ENCODE measurements around the gene IGLL5.

The IGLL5 gene

DNA sequence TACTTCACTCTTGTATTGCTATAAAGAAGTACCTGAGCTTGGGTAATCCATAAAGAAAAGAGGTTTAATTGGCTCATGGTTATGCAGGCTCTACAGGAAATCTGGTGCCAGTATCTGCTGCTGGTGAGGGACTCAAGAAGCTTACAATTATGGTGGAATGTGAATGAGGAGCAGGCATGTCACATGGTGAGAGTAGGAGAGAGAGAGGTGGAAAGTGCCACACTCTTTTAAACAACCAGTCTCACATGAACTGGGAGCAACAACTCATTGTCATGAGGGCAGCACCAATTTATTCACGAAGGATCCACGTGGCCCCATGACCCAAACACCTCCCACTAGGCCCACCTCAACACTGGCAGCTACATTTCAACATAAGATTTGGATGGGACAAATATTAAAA, 24.6 kb upstream of the IGLL5 start:
- DNase-seq (ENCODE audit: low read depth), result no peak

DNA sequence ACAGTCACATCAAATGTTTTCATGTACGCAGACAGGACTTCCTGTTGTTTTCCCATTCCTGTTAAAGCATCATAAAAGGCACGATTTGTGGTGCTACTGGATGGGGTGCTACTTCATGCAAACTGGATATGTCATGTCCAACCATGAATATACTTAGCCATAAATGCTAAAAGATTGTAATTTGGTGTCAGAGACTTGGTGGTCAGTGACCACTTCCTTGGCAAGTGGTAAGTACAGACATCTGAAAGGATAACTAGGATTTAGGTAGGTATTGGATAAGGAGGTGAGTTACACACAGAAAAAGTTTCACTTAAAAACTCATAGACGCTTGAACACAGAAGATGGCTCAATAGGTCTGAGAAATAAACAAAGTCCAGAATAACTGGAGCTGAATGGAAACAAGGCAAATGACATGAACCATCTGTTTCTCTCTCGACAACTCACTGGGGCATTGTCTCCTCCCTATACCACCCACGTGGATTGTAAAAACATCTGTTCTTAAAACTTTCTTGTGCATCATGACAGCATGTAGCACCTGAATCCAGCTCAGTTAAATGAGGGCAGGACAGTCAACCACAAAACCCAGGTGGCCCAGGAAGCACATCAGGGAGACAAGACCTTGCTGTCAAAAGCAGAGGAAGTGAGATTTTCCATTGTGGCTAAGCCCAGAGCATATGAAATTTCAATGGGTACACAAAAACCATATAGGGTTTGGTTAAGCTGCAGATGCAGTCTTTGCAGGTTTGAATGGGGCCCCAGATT, 22.1 kb upstream of the IGLL5 start:
- no peak for DNase-seq (ENCODE audit: low read depth)

DNA sequence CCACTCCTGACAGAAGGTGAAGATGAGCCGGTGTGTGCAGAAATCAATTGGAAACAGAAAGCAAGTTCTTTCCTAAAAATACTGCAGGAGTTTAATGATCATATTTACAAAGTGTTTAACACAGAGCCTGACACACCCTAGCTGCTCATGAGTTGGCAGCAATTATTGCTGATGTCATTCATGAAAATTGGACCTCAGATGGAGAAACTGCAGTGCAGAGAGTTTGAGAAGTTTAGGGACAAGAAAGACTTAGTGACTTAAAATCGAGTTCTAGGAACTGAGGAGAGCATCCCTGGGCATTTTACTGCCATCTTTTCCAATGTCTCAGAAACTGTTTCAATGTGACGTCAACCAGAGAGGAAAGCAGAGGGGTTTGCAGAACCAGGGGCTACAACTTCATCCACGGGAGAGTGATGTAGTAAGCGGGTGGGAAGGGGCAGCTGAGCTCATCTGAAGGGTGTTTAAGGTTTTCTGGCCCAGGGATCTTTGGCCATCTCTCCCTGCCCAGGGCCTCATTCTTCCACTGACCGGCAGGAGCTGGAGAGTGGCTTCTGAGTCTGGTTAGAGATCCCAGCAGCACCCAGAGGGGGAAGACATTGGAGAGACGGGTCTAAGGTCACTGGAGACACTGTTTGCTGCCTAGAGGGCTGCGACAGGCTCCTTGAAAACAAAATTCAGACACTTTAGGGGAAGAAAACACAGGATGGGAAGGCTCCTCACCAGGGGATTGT, 21.1 kb upstream of the IGLL5 start:
- no peak for DNase-seq (ENCODE audit: low read depth)

DNA sequence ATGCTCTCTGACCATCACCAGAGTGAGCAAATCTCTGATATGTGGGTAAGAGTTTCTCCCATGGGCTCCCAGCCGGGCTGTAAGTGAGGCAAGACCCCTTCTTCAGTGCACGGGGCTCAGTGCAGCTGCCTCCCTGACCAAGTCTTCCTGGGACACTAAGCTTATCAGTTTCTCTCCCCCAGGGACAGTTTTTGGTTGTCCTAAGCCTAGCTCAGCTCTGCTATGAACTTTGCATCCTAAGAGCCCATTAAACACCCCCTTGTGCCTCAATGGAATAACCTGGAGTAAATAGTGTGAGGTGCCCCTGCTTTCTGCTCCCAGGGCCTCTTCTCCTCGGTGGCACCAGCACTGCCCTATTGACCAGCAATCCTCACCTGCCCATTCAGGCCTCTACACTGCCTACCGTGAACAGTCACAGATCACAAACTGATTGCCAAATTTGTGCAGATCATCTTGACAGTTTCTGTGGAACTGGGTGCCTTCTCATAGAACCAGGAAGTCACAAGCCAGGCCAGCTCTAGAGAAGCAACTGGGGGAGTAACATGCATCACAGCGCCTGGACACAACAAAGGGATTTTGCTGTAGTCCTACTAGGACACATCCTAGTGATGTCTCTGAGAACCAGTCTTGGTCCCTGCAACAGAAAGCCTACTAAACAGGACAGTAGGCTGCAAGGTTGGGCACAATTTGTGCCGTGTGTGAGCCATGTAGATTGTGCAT, 19.5 kb upstream of the IGLL5 start:
- DNase-seq (ENCODE audit: low read depth), result no peak

DNA sequence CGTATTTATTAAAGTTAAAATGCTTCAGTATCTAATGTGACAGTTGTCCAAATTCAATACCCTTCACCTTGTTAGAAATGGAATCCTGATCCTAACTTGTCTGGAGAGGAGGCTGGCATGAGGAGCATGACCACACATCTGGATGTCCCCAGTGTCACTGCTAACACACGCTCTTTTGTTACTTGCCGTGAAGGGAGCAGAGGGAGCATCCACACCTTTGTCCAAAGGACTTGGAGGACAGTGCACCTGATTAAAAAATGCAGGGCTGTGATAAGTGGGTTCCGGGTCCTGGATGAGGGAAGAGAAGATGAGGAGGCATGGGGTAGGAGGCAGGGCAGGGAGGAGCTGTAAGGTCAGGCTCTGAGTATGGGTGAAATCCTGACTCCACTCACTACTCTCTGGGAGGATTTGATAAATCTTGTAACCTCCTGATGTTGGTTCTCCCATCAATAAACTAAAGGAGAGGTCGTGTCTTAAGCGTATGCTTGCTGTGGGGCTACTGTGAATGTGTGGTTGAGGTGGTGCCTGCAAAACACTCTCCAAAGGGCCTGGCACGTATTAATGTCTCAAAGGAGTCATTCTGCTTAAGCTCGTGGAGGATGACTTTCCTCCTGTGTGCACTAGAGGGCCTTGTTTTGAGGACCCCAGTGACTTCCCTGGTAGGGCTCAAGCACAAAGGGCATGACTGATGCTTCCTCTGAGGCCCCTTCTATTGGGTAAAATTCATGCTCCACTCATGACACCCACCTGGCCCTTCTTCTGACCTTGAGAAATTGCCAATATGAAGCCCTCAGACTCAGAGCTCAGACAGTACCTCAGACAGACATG, 16.8 kb upstream of the IGLL5 start:
- no peak for DNase-seq (ENCODE audit: low read depth)

DNA sequence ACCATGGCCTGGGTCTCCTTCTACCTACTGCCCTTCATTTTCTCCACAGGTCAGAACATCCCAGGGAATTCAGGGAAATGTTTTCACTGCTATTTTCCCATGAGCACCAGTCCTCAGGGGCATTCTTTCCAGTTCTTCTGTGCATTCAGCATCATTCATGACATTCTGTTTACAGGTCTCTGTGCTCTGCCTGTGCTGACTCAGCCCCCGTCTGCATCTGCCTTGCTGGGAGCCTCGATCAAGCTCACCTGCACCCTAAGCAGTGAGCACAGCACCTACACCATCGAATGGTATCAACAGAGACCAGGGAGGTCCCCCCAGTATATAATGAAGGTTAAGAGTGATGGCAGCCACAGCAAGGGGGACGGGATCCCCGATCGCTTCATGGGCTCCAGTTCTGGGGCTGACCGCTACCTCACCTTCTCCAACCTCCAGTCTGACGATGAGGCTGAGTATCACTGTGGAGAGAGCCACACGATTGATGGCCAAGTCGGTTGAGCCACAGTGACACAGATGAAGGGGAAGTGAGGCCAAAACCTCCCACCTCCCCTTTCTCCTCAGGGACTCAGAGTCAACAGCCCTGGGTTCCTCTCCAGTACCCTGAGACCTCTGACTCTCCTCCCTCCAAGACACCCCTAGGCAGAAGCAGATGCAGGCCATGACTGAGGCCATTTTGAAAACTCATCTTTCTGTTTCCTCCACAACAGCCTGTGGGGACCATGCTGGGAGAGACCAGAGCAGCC, 15.9 kb upstream of the IGLL5 start:
- no peak for DNase-seq (ENCODE audit: low read depth)

DNA sequence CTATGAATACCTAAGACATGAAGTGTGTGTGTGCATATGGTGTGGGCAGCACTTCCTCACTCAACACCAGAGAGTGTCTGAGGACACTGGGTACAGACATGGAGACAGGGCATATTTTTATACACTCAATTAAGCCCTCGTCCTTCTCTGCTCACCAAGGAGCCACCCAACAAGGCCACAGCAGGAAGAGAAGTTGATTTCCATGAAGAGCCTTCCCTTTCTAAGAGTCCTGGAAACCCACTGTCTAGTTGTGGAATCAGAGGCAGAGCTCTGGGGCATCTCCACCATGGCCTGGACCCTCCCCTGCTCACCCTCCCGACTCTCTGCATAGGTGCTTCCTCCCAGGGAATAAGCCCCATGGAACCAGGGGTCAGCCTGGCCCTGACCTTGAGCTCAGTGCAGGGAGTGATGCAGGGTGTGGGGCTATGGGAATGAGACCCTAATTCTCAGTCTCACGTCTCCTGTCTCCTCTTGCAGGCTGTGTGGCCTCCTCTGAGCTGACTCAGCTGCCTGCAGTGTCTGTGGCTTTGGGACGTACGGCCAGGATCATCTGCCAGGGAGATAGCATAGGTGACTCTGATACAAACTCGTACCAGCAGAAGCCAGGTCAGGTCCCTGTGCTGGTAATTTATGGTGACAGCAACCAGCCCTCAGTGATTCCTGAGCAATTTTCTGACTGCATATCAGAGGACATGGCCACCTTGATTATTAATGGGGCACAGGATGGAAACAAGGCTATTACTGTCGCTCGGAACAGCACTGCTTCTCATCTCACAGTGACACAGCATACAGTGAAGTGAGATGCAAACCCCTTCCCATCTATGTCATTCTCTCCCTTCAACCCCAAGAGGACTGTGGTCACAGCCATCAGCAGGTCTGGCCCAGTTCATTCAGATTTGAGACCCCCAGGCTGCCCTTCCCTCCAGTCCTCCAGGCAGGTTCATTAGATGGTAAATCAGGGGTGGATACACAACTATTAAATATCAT, 14.6 kb upstream of the IGLL5 start:
- DNase-seq (ENCODE audit: low read depth), result no peak

DNA sequence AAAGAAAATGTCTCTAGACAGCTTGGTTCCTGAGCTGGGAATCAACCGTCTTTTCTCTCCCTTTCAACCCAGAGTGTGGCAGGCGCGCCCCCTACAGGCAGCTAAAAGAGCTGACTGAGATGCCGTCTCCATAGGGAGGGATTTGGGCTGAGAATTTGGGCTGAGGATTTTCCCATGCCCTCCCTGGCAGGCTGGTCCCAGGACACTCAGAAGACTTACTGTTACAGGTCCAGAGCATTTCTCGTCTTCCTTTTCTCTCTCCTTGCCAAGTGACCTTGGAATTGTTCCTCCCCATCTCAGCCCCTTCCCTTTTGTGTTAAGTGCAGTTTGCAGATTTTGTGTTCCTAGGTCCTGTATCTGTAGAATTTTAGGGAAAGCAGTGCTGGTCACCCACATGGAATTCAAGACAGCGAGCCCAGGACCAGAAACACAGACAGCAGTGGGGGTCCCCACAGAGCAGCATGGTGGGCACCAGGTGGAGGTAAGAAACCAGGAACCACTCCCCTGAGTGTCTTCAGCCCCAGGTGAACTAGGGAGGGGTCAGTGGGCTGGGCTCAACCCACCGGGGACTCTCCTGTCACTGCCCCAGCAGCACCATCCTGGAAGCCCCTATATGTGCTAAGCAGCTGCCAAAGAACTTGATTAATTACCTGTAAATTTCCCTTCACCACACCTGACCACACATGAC, 9.9 kb upstream of the IGLL5 start:
- peak; percentile 63 for DNase-seq (ENCODE audit: low read depth)

DNA sequence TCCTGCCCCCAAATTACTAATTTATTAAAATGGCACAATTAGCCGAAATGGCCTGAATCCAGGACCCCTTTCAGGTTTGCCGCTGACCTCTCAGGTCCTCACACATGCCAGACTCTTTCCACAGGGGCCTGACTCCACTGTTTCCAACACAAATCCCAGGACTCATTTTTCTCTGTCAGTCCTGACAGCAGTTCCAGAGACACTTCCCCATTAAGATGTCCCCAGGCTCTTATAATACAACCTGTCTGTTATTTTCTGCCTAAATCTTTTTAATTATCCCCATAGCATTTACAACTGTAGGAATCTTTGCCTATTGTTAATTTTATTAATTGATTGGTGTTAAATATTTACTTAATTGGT, 9.4 kb upstream of the IGLL5 start:
- DNase-seq (ENCODE audit: low read depth), result no peak

DNA sequence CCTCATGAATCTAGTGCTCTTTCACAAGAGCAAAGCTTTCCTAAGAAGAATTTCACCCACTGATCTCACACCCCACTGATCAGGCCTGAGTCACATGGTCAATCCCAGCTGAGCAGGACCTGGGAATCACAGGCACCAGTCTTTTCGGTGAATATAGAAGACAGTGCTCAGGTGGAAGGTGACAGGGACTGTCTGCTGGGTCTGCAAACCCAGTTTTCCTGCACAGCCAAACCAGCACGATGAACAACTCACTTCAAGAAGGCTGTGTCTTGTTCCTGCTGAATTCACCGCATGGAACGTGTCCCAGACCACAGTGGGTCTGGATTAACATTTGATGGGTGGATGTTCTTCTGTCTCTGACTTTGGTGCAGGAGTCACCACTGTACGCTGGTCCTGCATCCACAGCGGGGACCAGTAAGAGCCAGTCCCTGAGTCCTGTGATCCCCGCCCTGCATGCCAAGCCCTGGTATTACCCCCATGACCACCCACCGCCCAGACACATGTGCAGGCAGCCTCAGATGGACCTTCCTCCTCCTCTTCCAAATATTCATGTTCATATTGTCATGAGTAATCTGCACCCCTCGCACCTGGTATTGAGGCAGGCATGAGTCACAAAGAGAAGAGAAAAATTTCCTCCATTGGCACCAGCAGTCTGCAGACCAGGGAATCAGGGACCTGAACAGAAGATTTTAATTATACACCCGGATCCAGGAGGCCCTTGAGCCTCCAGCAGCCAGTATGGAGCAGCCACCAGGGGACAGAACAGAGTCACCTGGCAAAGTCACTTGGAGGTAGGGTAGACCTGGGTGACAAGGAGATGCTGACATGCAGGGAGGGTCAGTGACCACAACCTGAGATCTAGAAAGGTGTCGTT, 8.6 kb upstream of the IGLL5 start:
- no peak for DNase-seq (ENCODE audit: low read depth)

DNA sequence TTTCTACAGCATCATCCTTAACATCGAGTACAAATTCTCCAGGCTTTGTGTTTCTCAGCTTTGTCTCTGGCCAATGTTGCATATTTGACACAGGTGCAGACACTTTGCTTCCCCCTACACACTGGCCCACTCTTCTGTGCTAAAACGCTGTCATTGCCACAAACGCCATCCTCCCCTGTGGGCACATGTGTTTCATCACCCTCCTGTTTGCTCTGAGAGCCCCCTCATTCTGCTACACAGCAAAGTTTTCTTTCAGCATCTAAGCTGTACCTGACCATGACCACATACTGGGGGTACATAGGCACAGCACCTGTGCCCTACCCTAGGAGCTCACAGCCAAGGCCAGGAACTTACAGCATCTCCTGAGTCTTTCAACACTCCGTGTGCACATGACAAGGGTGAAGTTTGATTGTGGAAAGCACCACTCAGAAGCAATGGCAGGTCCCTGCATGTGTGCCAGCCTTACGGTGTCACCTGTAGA, 7.9 kb upstream of the IGLL5 start:
- no peak for DNase-seq (ENCODE audit: low read depth)

DNA sequence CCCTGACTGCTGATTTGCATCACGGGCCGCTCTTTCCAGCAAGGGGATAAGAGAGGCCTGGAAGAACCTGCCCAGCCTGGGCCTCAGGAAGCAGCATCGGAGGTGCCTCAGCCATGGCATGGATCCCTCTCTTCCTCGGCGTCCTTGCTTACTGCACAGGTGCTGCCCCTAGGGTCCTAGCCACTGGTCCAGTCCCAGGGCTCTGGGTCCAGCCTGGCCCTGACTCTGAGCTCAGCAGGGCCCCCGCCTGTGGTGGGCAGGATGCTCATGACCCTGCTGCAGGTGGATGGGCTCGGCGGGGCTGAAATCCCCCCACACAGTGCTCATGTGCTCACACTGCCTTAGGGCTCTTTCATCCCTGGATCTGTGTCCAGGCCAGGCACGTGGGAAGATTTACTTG, 7.0 kb upstream of the IGLL5 start:
- DNase-seq (ENCODE audit: low read depth), result no peak

DNA sequence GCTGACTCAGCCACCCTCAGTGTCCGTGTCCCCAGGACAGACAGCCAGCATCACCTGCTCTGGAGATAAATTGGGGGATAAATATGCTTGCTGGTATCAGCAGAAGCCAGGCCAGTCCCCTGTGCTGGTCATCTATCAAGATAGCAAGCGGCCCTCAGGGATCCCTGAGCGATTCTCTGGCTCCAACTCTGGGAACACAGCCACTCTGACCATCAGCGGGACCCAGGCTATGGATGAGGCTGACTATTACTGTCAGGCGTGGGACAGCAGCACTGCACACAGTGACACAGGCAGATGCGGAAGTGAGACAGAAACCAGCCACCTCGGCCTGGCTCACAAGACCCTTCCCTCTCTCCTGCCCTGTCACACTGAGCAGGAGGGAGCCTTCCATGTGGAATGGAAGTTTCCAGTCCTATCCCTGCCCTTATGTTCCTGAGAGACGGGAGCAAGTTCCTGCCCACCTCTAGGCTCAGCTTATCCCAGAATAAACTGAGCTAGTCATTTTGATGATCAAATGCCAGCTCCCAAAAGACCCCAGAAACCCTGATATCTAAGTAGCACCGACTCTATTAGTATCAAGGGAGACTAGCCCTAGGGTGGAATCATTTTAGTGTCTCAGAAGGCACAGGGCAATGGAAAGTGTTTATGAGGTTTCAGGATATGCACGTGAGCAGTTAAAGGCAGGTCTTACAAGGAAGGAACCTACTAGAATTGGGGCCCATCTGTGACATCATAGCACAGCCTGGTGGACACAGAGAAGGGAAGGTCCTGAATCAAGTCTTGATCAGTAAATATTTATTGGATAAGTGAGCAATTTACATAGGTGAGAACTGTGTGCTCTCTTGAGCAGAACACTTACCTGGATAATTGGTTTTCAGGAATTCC, 6.3 kb upstream of the IGLL5 start:
- DNase-seq (ENCODE audit: low read depth), result no peak

DNA sequence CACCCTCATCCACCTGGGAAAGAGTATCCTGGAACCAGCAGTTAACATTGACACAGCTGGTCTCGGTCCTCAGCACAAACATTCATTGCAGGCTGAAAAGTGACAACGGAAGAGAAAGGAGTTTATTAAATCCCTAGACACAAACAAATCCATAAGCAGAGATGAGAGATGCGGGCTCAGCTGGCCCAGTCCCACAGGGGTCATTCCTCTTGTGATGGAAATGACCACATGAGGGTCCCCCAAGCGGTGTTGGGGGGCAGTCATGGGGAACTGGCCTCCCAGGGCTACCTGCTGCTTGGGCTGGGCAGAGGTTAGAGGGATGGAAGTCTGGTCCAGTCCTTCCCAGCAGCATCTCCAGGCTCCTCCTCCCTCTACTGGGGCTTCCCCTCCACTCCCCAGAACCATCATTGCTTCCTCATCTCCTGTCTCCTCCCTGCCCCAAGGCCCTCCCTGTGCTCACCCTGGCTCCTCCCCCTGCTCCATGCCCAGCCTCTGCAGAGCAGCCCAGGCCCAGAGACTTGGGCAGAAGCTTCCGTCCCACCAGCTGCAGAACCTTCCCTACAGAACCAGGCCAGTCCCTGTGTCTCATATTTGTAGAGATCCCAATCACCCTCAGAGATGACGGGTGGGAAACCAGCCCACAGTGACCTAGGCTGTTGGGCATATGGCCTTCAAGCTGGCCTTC, 5.4 kb upstream of the IGLL5 start:
- DNase-seq (ENCODE audit: low read depth), result no peak

DNA sequence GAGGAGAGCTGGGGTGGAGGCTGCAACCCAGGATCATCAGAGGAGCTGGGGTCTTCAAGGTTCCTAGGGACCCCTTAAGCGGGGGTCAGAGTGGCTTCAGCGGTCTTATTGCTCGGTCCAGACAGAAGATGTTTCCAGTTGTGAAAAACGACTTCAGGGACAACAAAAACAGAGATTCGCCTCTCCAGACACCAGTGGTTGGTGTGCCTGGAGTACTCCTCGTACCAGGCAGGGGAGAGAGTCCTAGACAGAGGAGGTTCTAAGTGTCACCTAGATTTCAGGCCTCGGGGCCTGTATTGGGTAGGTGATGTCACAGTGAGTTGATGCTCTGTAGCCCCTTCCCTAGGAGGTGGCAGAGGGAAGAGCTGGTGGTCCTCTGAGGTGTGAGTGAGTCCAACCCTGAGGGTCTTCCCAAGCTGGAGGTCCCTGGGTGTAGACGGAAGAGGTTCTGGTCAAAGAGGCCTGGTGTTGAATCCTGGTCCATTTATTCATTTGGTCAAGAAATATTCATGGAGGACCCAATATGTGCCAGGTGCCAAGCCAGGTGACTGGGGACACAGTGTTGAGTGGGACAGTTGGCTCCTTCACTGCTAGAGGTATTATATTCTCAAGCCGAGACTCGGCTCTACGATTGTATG, 4.4 kb upstream of the IGLL5 start:
- no peak for DNase-seq (ENCODE audit: low read depth)

All from activated T-helper 9 cell treated with anti-CD3 and anti-CD28 coated beads, Interleukin-2, amount 50 U/mL, for 16 hours (primary cell).